ENCODE results near the gene IFITM2. TPM values are rescaled to one million over a fixed set of nuclear protein-coding genes. Genes with fewer than 3 reads are reported as not detected.

Gene IFITM2
- total and polyA plus RNA-seq, 4 donors, result 8.5 to 1,441 (median 404) TPM

- no peak for TF ChIP-seq HNF4G (IDR thresholded peaks at IDR 0.05)
- TF ChIP-seq MAX (IDR thresholded peaks at IDR 0.05), result no peak
- no peak for TF ChIP-seq SP1 (IDR thresholded peaks at IDR 0.05)
- no peak for TF ChIP-seq GABPA (IDR thresholded peaks at IDR 0.05 in 1 of 2, conservative IDR thresholded peaks at IDR 0.05 in 1 of 2)
- TF ChIP-seq RXRA (IDR thresholded peaks at IDR 0.05), result no peak
- Histone ChIP-seq H3K9ac (ENCODE audit: low read depth in 1 of 2, low read length in 2 of 2) (no peak overlapping the region), H3K9me3 (ENCODE audit: control insufficient read depth in 4 of 4, low read length in 3 of 4) (no peaks in the 10 kb centered on the region), H3K27ac (ENCODE audit: low read depth in 1 of 2, low read length in 2 of 2) (no peak overlapping the region), H3K4me3 (ENCODE audit: low read depth in 1 of 3, low read length in 3 of 3) (no peak overlapping the region), H3K36me3 (ENCODE audit: control insufficient read depth in 4 of 4, insufficient read depth in 3 of 4, low read depth in 1 of 4, low read length in 3 of 4) (peaks cover 0 to 2% (median 0%) of the 10 kb centered on the region in 4 donors), H3K27me3 (ENCODE audit: control insufficient read depth in 4 of 4, insufficient read depth in 4 of 4, low read length in 3 of 4) (no peaks in the 10 kb centered on the region), H3K4me1 (ENCODE audit: control insufficient read depth in 4 of 4, insufficient read depth in 4 of 4, low read length in 3 of 4) (peaks cover 0 to 15% (median 11%) of the 10 kb centered on the region in 4 donors)
- DNase-seq (ENCODE audit: low spot score), result no peak
- WGBS, result 95% methylated on average over 29 of the region's 29 CpGs
These were observed 15.2 kb upstream of the IFITM2 start for GRCh38 chr11:292211-293121.

- WGBS, result 94% methylated on average over 18 of the region's 18 CpGs
- Histone ChIP-seq H3K27me3 (ENCODE audit: control insufficient read depth in 4 of 4, insufficient read depth in 4 of 4, low read length in 3 of 4) (no peaks in the 10 kb centered on the region), H3K27ac (ENCODE audit: low read depth in 1 of 2, low read length in 2 of 2) (no peak overlapping the region), H3K9ac (ENCODE audit: low read depth in 1 of 2, low read length in 2 of 2) (no peak overlapping the region), H3K36me3 (ENCODE audit: control insufficient read depth in 4 of 4, insufficient read depth in 3 of 4, low read depth in 1 of 4, low read length in 3 of 4) (peaks cover 0 to 2% (median 0%) of the 10 kb centered on the region in 4 donors), H3K9me3 (ENCODE audit: control insufficient read depth in 4 of 4, low read length in 3 of 4) (no peaks in the 10 kb centered on the region), H3K4me3 (ENCODE audit: low read depth in 1 of 3, low read length in 3 of 3) (no peak overlapping the region), H3K4me1 (ENCODE audit: control insufficient read depth in 4 of 4, insufficient read depth in 4 of 4, low read length in 3 of 4) (peaks cover 0 to 8% (median 6%) of the 10 kb centered on the region in 4 donors)
- DNase-seq (ENCODE audit: low spot score), result no peak
- TF ChIP-seq ZBTB33 (IDR thresholded peaks at IDR 0.05), result no peak
- TF ChIP-seq NR2F2 (IDR thresholded peaks at IDR 0.05), result no peak
- TF ChIP-seq MAX (IDR thresholded peaks at IDR 0.05), result no peak
- no peak for TF ChIP-seq RXRA (IDR thresholded peaks at IDR 0.05)
- no peak for TF ChIP-seq GABPA (IDR thresholded peaks at IDR 0.05 in 1 of 2, conservative IDR thresholded peaks at IDR 0.05 in 1 of 2)
- TF ChIP-seq RAD21 (IDR thresholded peaks at IDR 0.05), result no peak
- TF ChIP-seq JUND (IDR thresholded peaks at IDR 0.05), result no peak
- no peak for TF ChIP-seq HNF4G (IDR thresholded peaks at IDR 0.05)
- TF ChIP-seq SP1 (IDR thresholded peaks at IDR 0.05), result no peak
These were observed 14.3 kb upstream of the IFITM2 start for GRCh38 chr11:293271-293851.

- Histone ChIP-seq H3K36me3 (ENCODE audit: control insufficient read depth in 4 of 4, insufficient read depth in 3 of 4, low read depth in 1 of 4, low read length in 3 of 4) (peaks cover 0 to 2% (median 0%) of the 10 kb centered on the region in 4 donors), H3K4me3 (ENCODE audit: low read depth in 1 of 3, low read length in 3 of 3) (no peak overlapping the region), H3K4me1 (ENCODE audit: control insufficient read depth in 4 of 4, insufficient read depth in 4 of 4, low read length in 3 of 4) (peaks cover 0 to 7% (median 6%) of the 10 kb centered on the region in 4 donors), H3K27ac (ENCODE audit: low read depth in 1 of 2, low read length in 2 of 2) (no peak overlapping the region), H3K9ac (ENCODE audit: low read depth in 1 of 2, low read length in 2 of 2) (no peak overlapping the region), H3K9me3 (ENCODE audit: control insufficient read depth in 4 of 4, low read length in 3 of 4) (no peaks in the 10 kb centered on the region), H3K27me3 (ENCODE audit: control insufficient read depth in 4 of 4, insufficient read depth in 4 of 4, low read length in 3 of 4) (no peaks in the 10 kb centered on the region)
- no peak for DNase-seq (ENCODE audit: low spot score)
- WGBS, result 91% methylated on average over 27 of the region's 27 CpGs
- TF ChIP-seq HNF4G (IDR thresholded peaks at IDR 0.05) (no peak), GABPA (IDR thresholded peaks at IDR 0.05 in 1 of 2, conservative IDR thresholded peaks at IDR 0.05 in 1 of 2) (no peak), MAX (IDR thresholded peaks at IDR 0.05) (no peak), REST (IDR thresholded peaks at IDR 0.05) (no peak), CTCF (IDR thresholded peaks at IDR 0.05; ENCODE audit: low read depth, low read length, missing input control) (no peak), JUND (IDR thresholded peaks at IDR 0.05) (no peak), SP1 (IDR thresholded peaks at IDR 0.05) (no peak), YY1 (IDR thresholded peaks at IDR 0.05) (no peak), HNF4A (conservative IDR thresholded peaks at IDR 0.05) (no peak), TAF1 (conservative IDR thresholded peaks at IDR 0.05) (no peak)
These were observed 13.6 kb upstream of the IFITM2 start for GRCh38 chr11:293852-294661.

Measured in liver (tissue), 9 donors.